Fibroblast of lung (primary cell): ENCODE results near the gene CDK6. TPM values are rescaled to one million over a fixed set of nuclear protein-coding genes. Genes with fewer than 3 reads are reported as not detected.

Experiments
- DNase-seq, 2 donors: peaks; one replicate each; pipeline versions ENCODE4 v3.0.0 to v3.0.0-alpha.2; 2010; ENCODE audit warnings: low read depth in 2 of 2
- H2AFZ ChIP-seq: 2 replicates; pipeline ENCODE4 v1.5.1; 2012; ENCODE audit warnings: low read length, control low read depth, inconsistent platforms
- H3K27ac ChIP-seq: 2 replicates; pipeline ENCODE4 v1.5.1; 2011; ENCODE audit warnings: low read length, control low read depth; ENCODE audit not compliant: insufficient read depth
- H3K27me3 ChIP-seq: 2 replicates; pipeline ENCODE4 v1.5.1; 2011; ENCODE audit warnings: mild to moderate bottlenecking, low read length; ENCODE audit not compliant: control insufficient read depth, insufficient read depth
- H3K36me3 ChIP-seq: 2 replicates; pipeline ENCODE4 v1.5.1; 2011; ENCODE audit warnings: low read length; ENCODE audit not compliant: control insufficient read depth, insufficient read depth
- H3K4me1 ChIP-seq: 2 replicates; pipeline ENCODE4 v1.5.1; 2011; ENCODE audit warnings: low read length; ENCODE audit not compliant: control insufficient read depth, insufficient read depth; ENCODE audit errors: extremely low read depth
- H3K4me2 ChIP-seq: 2 replicates; pipeline ENCODE4 v1.5.1; 2011; ENCODE audit warnings: low read length, control low read depth; ENCODE audit not compliant: insufficient read depth; ENCODE audit errors: extremely low read depth
- H3K4me3 ChIP-seq, 4 experiments: fragments of 200-600 bp in 1 of 4; sonication (generic) in 1 of 4; replicated peaks in 1 of 4; 2 replicates each; pipeline ENCODE4 v1.5.1; 2011 to 2016; ENCODE audit warnings: low read length in 4 of 4, low read depth in 3 of 4, mild to moderate bottlenecking in 3 of 4, control low read depth in 2 of 4, inconsistent platforms in 1 of 4, mixed read lengths in 1 of 4; ENCODE audit not compliant: insufficient read depth in 1 of 4; ENCODE audit errors: control extremely low read depth in 1 of 4
- H3K79me2 ChIP-seq: 2 replicates; pipeline ENCODE4 v1.5.1; 2012; ENCODE audit warnings: mild to moderate bottlenecking, low read length, inconsistent platforms; ENCODE audit not compliant: control insufficient read depth, insufficient read depth
- H3K9ac ChIP-seq: 2 replicates; pipeline ENCODE4 v1.5.1; 2011; ENCODE audit warnings: mild to moderate bottlenecking, low read length, control low read depth; ENCODE audit not compliant: insufficient read depth
- H3K9me3 ChIP-seq: 2 replicates; pipeline ENCODE4 v1.5.1; 2012; ENCODE audit warnings: low read depth, low read length; ENCODE audit not compliant: control insufficient read depth, insufficient read depth
- H4K20me1 ChIP-seq: 2 replicates; pipeline ENCODE4 v1.5.1; 2011; ENCODE audit warnings: low read length; ENCODE audit not compliant: control insufficient read depth, insufficient read depth; ENCODE audit errors: extremely low read depth
- EZH2 ChIP-seq: IDR thresholded peaks from 2 replicates; pipeline ENCODE4 v1.5.1; 2012; ENCODE audit warnings: low read length, control low read depth, mild to moderate bottlenecking; ENCODE audit errors: missing control alignments
- polyA plus RNA-seq, 2 donors: library from polyadenylated mRNA; depleted of rRNA in 1 of 2; stranded (reverse) in 1 of 2; unstranded in 1 of 2; fragments of >200 nt; gene quantifications; 2 replicates each; pipeline ENCODE4 v1.2.1, GENCODE V29; 2011 to 2012; ENCODE audit warnings: missing spikeins in 1 of 2
- total RNA-seq: library from RNA; depleted of rRNA; stranded (reverse); fragments of >200 nt; gene quantifications from 2 replicates; pipeline ENCODE4 v1.2.1, GENCODE V29; 2014
- TF ChIP-seq, protein P1 (sequence below), 2 donors: IDR thresholded peaks in 1 of 2; conservative IDR thresholded peaks in 1 of 2; 1 replicate in 1 of 2; 2 replicates in 1 of 2; pipeline ENCODE4 v1.5.1; 2011 to 2012; ENCODE audit warnings: low read length in 2 of 2, control low read depth in 1 of 2, inconsistent platforms in 1 of 2, low read depth in 1 of 2, mild to moderate bottlenecking in 1 of 2

Gene CDK6
- total and polyA plus RNA-seq, 2 donors (not counting 1 experiment from before 2014, with no cell fraction given): 17.8 to 19.2 TPM

DNA sequence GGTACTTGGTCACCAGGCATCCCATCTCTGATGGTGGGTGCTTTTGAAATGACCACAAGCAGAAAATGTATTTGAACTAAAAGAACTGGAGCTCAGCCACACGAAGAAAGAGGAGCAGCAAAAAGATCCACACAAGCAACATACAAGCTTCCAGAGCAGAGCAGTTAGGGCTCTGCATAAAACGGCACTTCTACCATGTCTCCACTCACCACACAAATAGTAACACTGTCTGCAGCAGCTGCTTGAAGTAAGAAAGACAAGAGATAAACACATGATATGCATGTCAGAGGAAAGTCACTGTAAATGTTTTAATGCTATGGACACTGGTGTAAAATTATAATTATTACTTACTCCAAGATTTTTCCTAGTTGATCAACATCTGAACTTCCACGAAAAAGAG, 213.7 kb downstream of the CDK6 start:
- peaks cover 3% of the 10 kb centered on the region for H3K79me2 ChIP-seq
- no peaks in the 10 kb centered on the region for H3K9me3 ChIP-seq
- no peak for DNase-seq
- H3K4me1 ChIP-seq: peaks cover 16% of the 10 kb centered on the region
- H3K4me2 ChIP-seq: no peak overlapping the region
- H3K27me3 ChIP-seq: no peaks in the 10 kb centered on the region
- H3K36me3 ChIP-seq: peaks cover 4% of the 10 kb centered on the region
- no peak overlapping the region for H3K27ac ChIP-seq
- H3K9ac ChIP-seq: no peak overlapping the region
- H4K20me1 ChIP-seq: no peaks in the 10 kb centered on the region
- no peak overlapping the region for H2AFZ ChIP-seq
- H3K4me3 ChIP-seq: no peak overlapping the region
- TF ChIP-seq, protein P1, sequence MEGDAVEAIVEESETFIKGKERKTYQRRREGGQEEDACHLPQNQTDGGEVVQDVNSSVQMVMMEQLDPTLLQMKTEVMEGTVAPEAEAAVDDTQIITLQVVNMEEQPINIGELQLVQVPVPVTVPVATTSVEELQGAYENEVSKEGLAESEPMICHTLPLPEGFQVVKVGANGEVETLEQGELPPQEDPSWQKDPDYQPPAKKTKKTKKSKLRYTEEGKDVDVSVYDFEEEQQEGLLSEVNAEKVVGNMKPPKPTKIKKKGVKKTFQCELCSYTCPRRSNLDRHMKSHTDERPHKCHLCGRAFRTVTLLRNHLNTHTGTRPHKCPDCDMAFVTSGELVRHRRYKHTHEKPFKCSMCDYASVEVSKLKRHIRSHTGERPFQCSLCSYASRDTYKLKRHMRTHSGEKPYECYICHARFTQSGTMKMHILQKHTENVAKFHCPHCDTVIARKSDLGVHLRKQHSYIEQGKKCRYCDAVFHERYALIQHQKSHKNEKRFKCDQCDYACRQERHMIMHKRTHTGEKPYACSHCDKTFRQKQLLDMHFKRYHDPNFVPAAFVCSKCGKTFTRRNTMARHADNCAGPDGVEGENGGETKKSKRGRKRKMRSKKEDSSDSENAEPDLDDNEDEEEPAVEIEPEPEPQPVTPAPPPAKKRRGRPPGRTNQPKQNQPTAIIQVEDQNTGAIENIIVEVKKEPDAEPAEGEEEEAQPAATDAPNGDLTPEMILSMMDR (conservative IDR thresholded peaks at IDR 0.05 in 1 of 2, IDR thresholded peaks at IDR 0.05 in 1 of 2; ENCODE audit: low read depth in 1 of 2, low read length in 2 of 2): no peak
- no peak for TF ChIP-seq EZH2

DNA sequence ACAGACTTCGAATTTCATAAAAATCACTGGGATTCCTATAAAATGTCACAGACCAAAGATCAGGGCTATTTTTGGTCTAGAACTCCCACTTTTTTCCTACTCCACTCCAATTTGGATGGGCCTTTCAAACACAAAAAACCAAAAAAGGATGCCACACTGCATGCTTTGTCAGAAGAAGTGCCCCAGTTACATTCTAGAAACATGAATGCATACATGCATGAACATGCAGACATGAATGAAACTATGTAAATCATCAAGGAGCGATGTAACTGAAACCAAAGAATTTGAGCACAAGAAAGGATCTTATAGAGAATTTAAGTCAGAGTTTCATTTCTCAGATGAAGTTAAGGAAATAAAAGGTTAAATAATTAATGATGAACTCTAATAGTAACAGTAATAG, 214.3 kb downstream of the CDK6 start:
- TF ChIP-seq, protein P1 (conservative IDR thresholded peaks at IDR 0.05 in 1 of 2, IDR thresholded peaks at IDR 0.05 in 1 of 2; ENCODE audit: low read depth in 1 of 2, low read length in 2 of 2): no peak
- Histone ChIP-seq H4K20me1 (no peaks in the 10 kb centered on the region), H2AFZ (no peak overlapping the region), H3K4me3 (no peak overlapping the region), H3K36me3 (peaks cover 4% of the 10 kb centered on the region), H3K27me3 (no peaks in the 10 kb centered on the region), H3K9me3 (no peaks in the 10 kb centered on the region), H3K79me2 (peaks cover 3% of the 10 kb centered on the region), H3K4me2 (peak overlapping the region; percentile 17), H3K4me1 (peaks cover 16% of the 10 kb centered on the region), H3K9ac (no peak overlapping the region), H3K27ac (no peak overlapping the region)
- DNase-seq: no peak

DNA sequence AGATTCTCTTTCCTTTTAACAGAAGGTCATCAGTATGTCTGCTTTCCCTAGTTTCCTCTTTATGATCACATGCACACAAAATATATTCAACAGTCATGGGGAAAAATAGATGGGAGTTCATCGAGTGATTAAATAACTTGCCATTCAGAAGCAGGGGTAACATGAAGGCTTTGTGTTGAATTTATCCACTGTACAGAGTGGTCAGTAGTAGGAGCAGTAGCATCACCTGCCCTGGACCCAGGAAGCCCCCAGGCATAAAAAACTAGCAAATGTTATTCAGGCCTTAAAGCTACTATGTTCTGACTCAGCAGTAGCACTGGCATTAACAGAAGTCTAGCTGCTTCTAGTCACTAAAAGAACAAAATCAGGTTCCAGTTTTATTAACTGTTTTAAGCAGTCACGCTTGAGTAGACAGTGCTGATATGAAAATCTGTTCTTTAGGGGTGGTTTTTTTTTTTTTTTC, 214.8 kb downstream of the CDK6 start:
- peak overlapping the region; percentile 5 for H3K27ac ChIP-seq
- peaks cover 3% of the 10 kb centered on the region for H3K79me2 ChIP-seq
- no peak for TF ChIP-seq EZH2
- TF ChIP-seq, protein P1 (conservative IDR thresholded peaks at IDR 0.05 in 1 of 2, IDR thresholded peaks at IDR 0.05 in 1 of 2; ENCODE audit: low read depth in 1 of 2, low read length in 2 of 2): no peak
- H3K4me2 ChIP-seq: peak overlapping the region; percentile 44
- no peaks in the 10 kb centered on the region for H3K27me3 ChIP-seq
- DNase-seq: peak in 1 of 2 donors; percentile 35
- H3K4me3 ChIP-seq: no peak overlapping the region
- no peak overlapping the region for H2AFZ ChIP-seq
- H3K4me1 ChIP-seq: peaks cover 16% of the 10 kb centered on the region
- H3K36me3 ChIP-seq: peaks cover 4% of the 10 kb centered on the region
- H3K9me3 ChIP-seq: no peaks in the 10 kb centered on the region
- H4K20me1 ChIP-seq: no peaks in the 10 kb centered on the region
- no peak overlapping the region for H3K9ac ChIP-seq
